ENCODE results near the gene NDUFA7.

Gene NDUFA7

GRCh38 chr19:8261347-8261746, 59.8 kb downstream of the NDUFA7 start:
- no peak for DNase-seq
